ENCODE data around the gene ZDHHC20. TPM values are rescaled to one million over a fixed set of nuclear protein-coding genes. Genes with fewer than 3 reads are reported as not detected.

Gene ZDHHC20
- total and polyA plus RNA-seq, 12 donors: 6.3 to 28.5 (median 13.9) TPM

DNA sequence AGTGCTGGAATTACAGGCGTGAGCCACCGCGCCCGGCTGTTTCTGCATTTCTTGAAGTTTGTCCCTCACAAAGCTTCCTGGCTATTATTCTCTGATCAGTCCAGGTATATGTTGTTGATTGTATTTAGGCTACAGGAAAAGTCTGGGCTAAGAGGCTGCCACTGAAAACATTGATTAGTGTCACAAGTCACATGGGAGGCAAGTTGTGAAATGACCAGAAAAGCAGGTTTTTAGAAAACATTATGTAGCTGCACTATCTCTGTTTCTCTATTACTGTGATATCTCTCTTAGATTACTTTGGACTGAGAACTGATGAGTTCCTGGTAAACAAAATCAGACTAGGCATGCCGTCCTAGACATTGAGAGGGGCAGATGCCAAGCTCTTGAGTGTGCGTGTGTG, 16.0 kb upstream of the ZDHHC20 start:
- Histone ChIP-seq H3K4me1 (peaks cover 0 to 20% (median 9%) of the 10 kb centered on the region in 9 donors), H3K27me3 (no peaks in the 10 kb centered on the region), H3K4me3 (no peak overlapping the region), H3K36me3 (no peaks in the 10 kb centered on the region), H3K9me3 (peaks cover 0 to 18% (median 3%) of the 10 kb centered on the region in 11 donors), H3K27ac (no peak overlapping the region)
- TF ChIP-seq, protein P1, sequence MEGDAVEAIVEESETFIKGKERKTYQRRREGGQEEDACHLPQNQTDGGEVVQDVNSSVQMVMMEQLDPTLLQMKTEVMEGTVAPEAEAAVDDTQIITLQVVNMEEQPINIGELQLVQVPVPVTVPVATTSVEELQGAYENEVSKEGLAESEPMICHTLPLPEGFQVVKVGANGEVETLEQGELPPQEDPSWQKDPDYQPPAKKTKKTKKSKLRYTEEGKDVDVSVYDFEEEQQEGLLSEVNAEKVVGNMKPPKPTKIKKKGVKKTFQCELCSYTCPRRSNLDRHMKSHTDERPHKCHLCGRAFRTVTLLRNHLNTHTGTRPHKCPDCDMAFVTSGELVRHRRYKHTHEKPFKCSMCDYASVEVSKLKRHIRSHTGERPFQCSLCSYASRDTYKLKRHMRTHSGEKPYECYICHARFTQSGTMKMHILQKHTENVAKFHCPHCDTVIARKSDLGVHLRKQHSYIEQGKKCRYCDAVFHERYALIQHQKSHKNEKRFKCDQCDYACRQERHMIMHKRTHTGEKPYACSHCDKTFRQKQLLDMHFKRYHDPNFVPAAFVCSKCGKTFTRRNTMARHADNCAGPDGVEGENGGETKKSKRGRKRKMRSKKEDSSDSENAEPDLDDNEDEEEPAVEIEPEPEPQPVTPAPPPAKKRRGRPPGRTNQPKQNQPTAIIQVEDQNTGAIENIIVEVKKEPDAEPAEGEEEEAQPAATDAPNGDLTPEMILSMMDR (IDR thresholded peaks at IDR 0.05): no peak
- intact Hi-C loops (cut with DNase I): loop anchor here in 8 of 10 donors (5.0 to 10.0 kb wide), 7 partner anchors 100 to 533 kb away; partner anchors contain the start of genes MRPL57 (in 1 of the 8) and SKA3 (in 1 of the 8)
- 67 to 71% methylated on average over 6 of the region's 6 CpGs for WGBS, 2 donors
- ATAC-seq: no peak
- no peak for DNase-seq

DNA sequence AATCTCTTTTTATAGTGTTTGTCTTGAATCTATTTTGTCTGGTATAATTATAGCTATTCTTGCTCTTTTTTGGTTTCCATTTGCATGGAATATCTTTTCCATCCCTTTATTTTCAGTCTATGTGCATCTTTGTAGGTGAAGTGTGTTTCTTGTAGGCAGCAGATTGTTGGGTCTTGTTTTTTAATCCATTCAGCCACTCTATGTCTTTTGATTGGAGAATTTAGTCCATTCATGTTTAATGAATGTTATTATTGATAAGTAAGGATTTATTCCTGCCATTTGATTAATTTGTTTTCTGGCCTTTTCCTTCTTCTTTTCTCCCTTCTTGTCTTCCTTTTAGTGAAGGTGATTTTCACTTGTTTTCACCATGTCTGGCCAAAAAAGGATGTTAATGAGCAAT, 11.7 kb upstream of the ZDHHC20 start:
- intact Hi-C loops (cut with DNase I): loop anchor here in 4 of 10 donors (10.0 kb wide), 3 partner anchors 96 to 526 kb away; no protein-coding TSS in a partner anchor
- DNase-seq: no peak
- Histone ChIP-seq H3K4me1 (no peaks in the 10 kb centered on the region), H3K9me3 (peaks cover 0 to 25% (median 3%) of the 10 kb centered on the region in 11 donors), H3K4me3 (no peak overlapping the region), H3K36me3 (no peaks in the 10 kb centered on the region), H3K27me3 (no peaks in the 10 kb centered on the region), H3K27ac (no peak overlapping the region)
- TF ChIP-seq, protein P1 (IDR thresholded peaks at IDR 0.05): no peak
- ATAC-seq: no peak

DNA sequence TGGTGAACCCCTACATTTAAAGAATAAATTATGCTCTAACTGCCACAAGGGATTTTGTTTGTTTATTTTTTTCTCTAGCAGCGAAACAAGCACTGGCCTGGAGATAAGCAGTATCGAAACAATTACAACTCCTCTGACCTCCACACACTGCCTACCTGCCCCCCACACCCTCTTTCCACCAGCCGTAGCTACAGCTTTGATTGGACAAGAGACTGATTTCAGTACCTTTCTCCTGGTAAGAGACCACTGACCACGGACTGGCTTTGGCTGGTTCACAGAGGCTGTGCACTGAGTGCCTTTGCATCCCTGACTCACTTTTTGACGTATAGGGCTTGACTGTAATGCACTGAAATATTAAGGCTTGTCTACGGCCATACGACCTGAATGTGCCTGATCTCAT, 7.4 kb upstream of the ZDHHC20 start:
- 63 to 64% methylated on average over 7 of the region's 7 CpGs for WGBS, 2 donors
- Histone ChIP-seq H3K27ac (no peak overlapping the region), H3K36me3 (no peaks in the 10 kb centered on the region), H3K4me1 (no peaks in the 10 kb centered on the region), H3K9me3 (peaks cover 0 to 20% (median 3%) of the 10 kb centered on the region in 11 donors), H3K27me3 (no peaks in the 10 kb centered on the region), H3K4me3 (no peak overlapping the region)
- DNase-seq: no peak
- no peak for ATAC-seq
- intact Hi-C loops (cut with DNase I): loop anchor here in 1 of 10 donors (10.0 kb wide), 1 partner anchor 292 kb away; the partner anchor contains the start of genes MRPL57 and SKA3
- TF ChIP-seq, protein P1 (IDR thresholded peaks at IDR 0.05): no peak

DNA sequence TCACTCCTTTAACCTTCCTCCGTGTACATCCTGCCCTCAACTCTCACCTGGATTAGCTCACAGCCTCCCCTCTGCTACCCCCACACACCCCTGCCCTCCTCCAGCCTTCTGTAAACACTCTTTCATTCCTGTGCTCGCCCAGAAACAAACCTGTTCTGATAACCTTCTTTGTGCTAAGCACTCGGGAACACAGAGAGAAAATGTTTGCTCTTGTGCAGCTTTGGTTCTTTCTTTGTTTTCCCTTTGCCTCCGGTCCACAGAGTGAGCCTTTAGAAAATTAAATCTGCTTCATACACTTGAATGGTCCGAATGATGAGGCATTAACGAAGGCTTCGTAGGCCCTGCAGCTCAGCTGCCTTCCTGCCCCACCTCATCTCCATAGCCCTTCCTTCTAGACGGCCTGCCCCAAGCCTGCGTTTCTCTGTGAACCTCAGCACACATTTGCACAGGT, 6.6 kb upstream of the ZDHHC20 start:
- H3K27ac ChIP-seq: no peak overlapping the region
- ATAC-seq: no peak
- 50 to 61% methylated on average over 9 of the region's 9 CpGs for WGBS, 2 donors
- H3K9me3 ChIP-seq: peaks cover 0 to 13% (median 0%) of the 10 kb centered on the region in 11 donors
- H3K36me3 ChIP-seq: no peaks in the 10 kb centered on the region
- TF ChIP-seq, protein P1 (IDR thresholded peaks at IDR 0.05): no peak
- DNase-seq: no peak
- no peak overlapping the region for H3K4me3 ChIP-seq
- no peaks in the 10 kb centered on the region for H3K27me3 ChIP-seq
- no peaks in the 10 kb centered on the region for H3K4me1 ChIP-seq
- intact Hi-C loops (cut with DNase I): loop anchor here in 1 of 10 donors (10.0 kb wide), 1 partner anchor 291 kb away; the partner anchor contains the start of genes MRPL57 and SKA3
